NCI-H446 treated with DMSO at 0.1 percent for 48 hours (cell line): ENCODE data around the gene FBXO34.

Experiments used
- DNase-seq: peaks from one replicate; lab custom pipeline; 2025; lab: John Stamatoyannopoulos, UW

FBXO34 gene

GRCh38 chr14:55272387-55272786, 1.2 kb downstream of the FBXO34 start:
- no peak for DNase-seq

GRCh38 chr14:55272922-55273321, 1.7 kb downstream of the FBXO34 start:
- no peak for DNase-seq

- DNase-seq: no peak
Observed at GRCh38 chr14:55274146-55274545, 2.9 kb downstream of the FBXO34 start.

GRCh38 chr14:55274751-55275150, 3.5 kb downstream of the FBXO34 start:
- no peak for DNase-seq

GRCh38 chr14:55276736-55277135, 5.5 kb downstream of the FBXO34 start:
- no peak for DNase-seq

GRCh38 chr14:55277972-55278740, 6.9 kb downstream of the FBXO34 start:
- DNase-seq: no peak

- no peak for DNase-seq
Observed at GRCh38 chr14:55279384-55279783, 8.2 kb downstream of the FBXO34 start.

- no peak for DNase-seq
Observed at GRCh38 chr14:55281316-55281839, 10.2 kb downstream of the FBXO34 start.

- no peak for DNase-seq
Observed at GRCh38 chr14:55285048-55285652, 13.9 kb downstream of the FBXO34 start.

- no peak for DNase-seq
Observed at GRCh38 chr14:55288439-55288838, 17.2 kb downstream of the FBXO34 start.

GRCh38 chr14:55291480-55292081, 20.4 kb downstream of the FBXO34 start:
- DNase-seq: no peak

GRCh38 chr14:55294603-55295002, 23.4 kb downstream of the FBXO34 start:
- DNase-seq: no peak

- no peak for DNase-seq
Observed at GRCh38 chr14:55297611-55298499, 26.6 kb downstream of the FBXO34 start.

GRCh38 chr14:55298500-55298822, 27.2 kb downstream of the FBXO34 start:
- no peak for DNase-seq

GRCh38 chr14:55301437-55302121, 30.4 kb downstream of the FBXO34 start:
- DNase-seq: no peak

GRCh38 chr14:55302367-55303124, 31.3 kb downstream of the FBXO34 start:
- no peak for DNase-seq

GRCh38 chr14:55303125-55303499, 31.9 kb downstream of the FBXO34 start:
- DNase-seq: no peak

GRCh38 chr14:55303691-55304145, 32.5 kb downstream of the FBXO34 start:
- no peak for DNase-seq

- DNase-seq: no peak
Observed at GRCh38 chr14:55306938-55307589, 35.8 kb downstream of the FBXO34 start.

GRCh38 chr14:55309154-55309553, 37.9 kb downstream of the FBXO34 start:
- no peak for DNase-seq
